GM18868 (cell line): ENCODE measurements around the gene SLC9C1.
"Not testable (repeated sequence)": the region's sequence is repeated elsewhere in the genome, so short reads cannot be mapped to it uniquely, and the experiment has no call there.

Experiments used
- ATAC-seq: cut with Tn5 transposase; IDR thresholded peaks from one replicate; pipeline ENCODE4 v1.9.1; 2021; ENCODE audit warnings: mild to moderate bottlenecking, moderate library complexity; ENCODE audit not compliant: unreplicated experiment

SLC9C1 gene

GRCh38 chr3:112199622-112200316 lies 94.2 kb downstream of the SLC9C1 start:
- no peak for ATAC-seq

- no peak for ATAC-seq
These were observed 96.9 kb downstream of the SLC9C1 start for GRCh38 chr3:112197131-112197530.

GRCh38 chr3:112187300-112187699 lies 106.7 kb downstream of the SLC9C1 start:
- no peak for ATAC-seq

GRCh38 chr3:112185423-112186035 lies 108.5 kb downstream of the SLC9C1 start:
- not testable (repeated sequence) for ATAC-seq

GRCh38 chr3:112175646-112176045 lies 118.4 kb downstream of the SLC9C1 start:
- no peak for ATAC-seq

GRCh38 chr3:112175037-112175436 lies 119.0 kb downstream of the SLC9C1 start:
- no peak for ATAC-seq

GRCh38 chr3:112171144-112171543 lies 122.9 kb downstream of the SLC9C1 start:
- no peak for ATAC-seq

GRCh38 chr3:112170046-112170445 lies 124.0 kb downstream of the SLC9C1 start:
- no peak for ATAC-seq

- ATAC-seq: peak; percentile 100
These were observed 126.3 kb downstream of the SLC9C1 start for GRCh38 chr3:112167758-112168157.

- no peak for ATAC-seq
These were observed 144.9 kb downstream of the SLC9C1 start for GRCh38 chr3:112149136-112149535.

GRCh38 chr3:112143689-112144088 lies 150.3 kb downstream of the SLC9C1 start:
- no peak for ATAC-seq

- no peak for ATAC-seq
These were observed 150.8 kb downstream of the SLC9C1 start for GRCh38 chr3:112143251-112143650.

GRCh38 chr3:112141293-112141692 lies 152.7 kb downstream of the SLC9C1 start:
- no peak for ATAC-seq

GRCh38 chr3:112140584-112140983 lies 153.4 kb downstream of the SLC9C1 start:
- ATAC-seq: no peak

GRCh38 chr3:112138219-112138969 lies 155.6 kb downstream of the SLC9C1 start:
- ATAC-seq: no peak

GRCh38 chr3:112137781-112138180 lies 156.2 kb downstream of the SLC9C1 start:
- no peak for ATAC-seq

- ATAC-seq: peak; percentile 23
These were observed 156.9 kb downstream of the SLC9C1 start for GRCh38 chr3:112136959-112137693.

GRCh38 chr3:112136046-112136445 lies 158.0 kb downstream of the SLC9C1 start:
- ATAC-seq: peak; percentile 25

GRCh38 chr3:112134335-112135124 lies 159.5 kb downstream of the SLC9C1 start:
- ATAC-seq: peak; percentile 12

GRCh38 chr3:112133626-112134334 lies 160.2 kb downstream of the SLC9C1 start:
- no peak for ATAC-seq
